Measurements from ENCODE around the gene ABCC8. TPM values are rescaled to one million over a fixed set of nuclear protein-coding genes. Genes with fewer than 3 reads are reported as not detected.

Gene ABCC8
- total and polyA plus RNA-seq, 10 of the 15 experiments (the other 5 are each of a cell fraction or from before 2014, with no cell fraction given), result not detected

GRCh38 chr11:17381156-17381555 is 95.5 kb downstream of the ABCC8 start:
- Histone ChIP-seq H4K20me1 (ENCODE audit: control insufficient read depth, insufficient read depth) (no peaks in the 10 kb centered on the region; the same call in 1 of the 2 replicates), H3K4me2 (ENCODE audit: control insufficient read depth, insufficient read depth) (no peak overlapping the region), H3K79me2 (ENCODE audit: control insufficient read depth, insufficient read depth, low read length) (no peaks in the 10 kb centered on the region), H3K4me3 (no peak overlapping the region), H3K36me3 (ENCODE audit: control insufficient read depth in 2 of 2, insufficient read depth in 2 of 2, low read length in 1 of 2) (no peaks in the 10 kb centered on the region), H3K27me3 (replicated peaks in 1 of 2; ENCODE audit: control insufficient read depth in 2 of 2, insufficient read depth in 2 of 2, low read length in 1 of 2) (peaks cover 0 to 2% of the 10 kb centered on the region in 2 experiments; a peak in 2 of 4 replicates), H3K4me1 (ENCODE audit: control insufficient read depth, insufficient read depth, low read length) (no peaks in the 10 kb centered on the region), H3K9ac (ENCODE audit: control insufficient read depth, insufficient read depth, low read length) (no peak overlapping the region), H2AFZ (ENCODE audit: control insufficient read depth, low read depth, low read length) (no peak overlapping the region), H3K27ac (ENCODE audit: control insufficient read depth, insufficient read depth) (no peak overlapping the region), H3K9me3 (replicated peaks; ENCODE audit: control insufficient read depth, insufficient read depth, low read length) (no peaks in the 10 kb centered on the region; the same call in 2 of the 3 replicates)
- ATAC-seq, result no peak
- ChIA-PET POLR2A (no interaction called here), CTCF (interaction anchor here (0.5 kb wide), 1 partner anchor 18 kb away, joined by 3 read pairs; no protein-coding TSS in a partner anchor), SMC1A (ENCODE audit: uncharacterized antibody, unreplicated experiment) (interaction anchor here (1.9 kb wide), 1 partner anchor 147 kb away, joined by 5 read pairs; no protein-coding TSS in a partner anchor), RAD21 (ENCODE audit: unreplicated experiment) (interaction anchor here (1.9 kb wide), 1 partner anchor 151 kb away, joined by 9 read pairs; no protein-coding TSS in a partner anchor)
- FAIRE-seq, result no peak
- DNase-seq (ENCODE audit: low read depth, low spot score), result no peak
- no TSS peak for BruUV-seq (replicated peaks)
- intact Hi-C loops (cut with micrococcal nuclease; ENCODE audit: unreplicated experiment) (no loop called here), in situ Hi-C loops (cut with MboI) (loop anchor here (10.0 kb wide), 1 partner anchor 124 kb away; no protein-coding TSS in a partner anchor)
- WGBS (ENCODE audit: insufficient coverage, insufficient replicate concordance, low lambda C conversion rate, missing lambda C conversion rate), result 24% methylated on average over 4 of the region's 4 CpGs
- TF ChIP-seq ATF2 (IDR thresholded peaks at IDR 0.05; ENCODE audit: low read length) (no peak), BCLAF1 (IDR thresholded peaks at IDR 0.05) (no peak), NFXL1 (IDR thresholded peaks at IDR 0.05; ENCODE audit: borderline replicate concordance) (no peak), MYB (IDR thresholded peaks at IDR 0.05; ENCODE audit: borderline replicate concordance, low read depth, low read length) (no peak), CEBPZ (IDR thresholded peaks at IDR 0.05; ENCODE audit: low read depth, low read length) (no peak), ZNF217 (IDR thresholded peaks at IDR 0.05) (no peak), MEF2B (IDR thresholded peaks at IDR 0.05; ENCODE audit: partially characterized antibody, poor library complexity, severe bottlenecking) (no peak), NRF1 (conservative IDR thresholded peaks at IDR 0.05; ENCODE audit: low read depth, low read length) (no peak), ZNF384 (IDR thresholded peaks at IDR 0.05; ENCODE audit: borderline replicate concordance, low read depth, low read length) (no peak), TAF1 (IDR thresholded peaks at IDR 0.05; ENCODE audit: borderline replicate concordance, low read depth, low read length) (no peak), SKIL (IDR thresholded peaks at IDR 0.05; ENCODE audit: low read depth, poor library complexity, severe bottlenecking) (no peak), FOS (IDR thresholded peaks at IDR 0.05; ENCODE audit: borderline replicate concordance, extremely low read depth, insufficient read length) (no peak), BRCA1 (IDR thresholded peaks at IDR 0.05; ENCODE audit: low read depth, low read length) (no peak), GATAD2B (conservative IDR thresholded peaks at IDR 0.05; ENCODE audit: low read depth) (no peak)
